Adrenal gland (tissue), 5 donors: ENCODE results near the gene LTC4S.

Experiments
- POLR2A ChIP-seq, 2 donors: fragments of 450-650 bp; IDR thresholded peaks; one replicate each; pipeline ENCODE4 v1.6.1; 2017; ENCODE audit warnings: antibody characterized with exemption in 2 of 2, mild to moderate bottlenecking in 2 of 2, moderate library complexity in 1 of 2
- TF ChIP-seq, protein P1 (sequence below), 6 experiments: fragments of 450-650 bp in 4 of 6; fragments of 200-600 bp in 2 of 6; sonication (generic) in 1 of 6; IDR thresholded peaks; 1 replicate in 5 of 6; 2 replicates in 1 of 6; pipeline versions ENCODE4 v1.5.1 to v1.8.0; 2016 to 2021; ENCODE audit warnings: antibody characterized with exemption in 6 of 6, mild to moderate bottlenecking in 2 of 6, moderate library complexity in 1 of 6
- donor health status: DM: no; HTN: no; CAD: no.

DNA sequence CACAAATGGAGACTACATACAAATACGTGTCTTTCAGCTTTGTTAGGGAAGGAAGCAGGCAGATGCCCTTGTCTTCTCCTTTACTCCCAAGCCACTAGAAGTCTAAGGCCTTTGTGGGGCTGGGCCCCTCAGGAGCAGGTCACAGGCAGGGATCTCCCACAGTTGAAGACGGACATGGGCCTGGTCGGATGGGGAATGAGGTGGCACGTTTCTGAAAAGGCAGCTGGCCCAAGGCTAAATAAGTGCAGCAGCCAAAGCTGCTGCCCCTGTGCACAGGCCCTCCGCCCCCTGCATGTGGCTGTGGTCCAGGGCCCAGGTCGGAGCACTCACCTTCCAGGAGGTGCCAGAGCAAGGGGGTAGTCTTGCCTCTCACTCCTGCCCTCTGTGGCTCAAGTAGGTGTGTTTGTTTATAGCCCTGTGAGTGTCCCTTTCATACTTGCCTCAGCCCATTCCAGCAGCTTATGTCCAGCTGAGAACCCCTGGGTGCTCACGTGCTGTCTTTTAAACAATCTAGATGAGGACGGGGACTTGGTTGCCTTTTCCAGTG, 28.7 kb downstream of the LTC4S start:
- TF ChIP-seq, protein P1, sequence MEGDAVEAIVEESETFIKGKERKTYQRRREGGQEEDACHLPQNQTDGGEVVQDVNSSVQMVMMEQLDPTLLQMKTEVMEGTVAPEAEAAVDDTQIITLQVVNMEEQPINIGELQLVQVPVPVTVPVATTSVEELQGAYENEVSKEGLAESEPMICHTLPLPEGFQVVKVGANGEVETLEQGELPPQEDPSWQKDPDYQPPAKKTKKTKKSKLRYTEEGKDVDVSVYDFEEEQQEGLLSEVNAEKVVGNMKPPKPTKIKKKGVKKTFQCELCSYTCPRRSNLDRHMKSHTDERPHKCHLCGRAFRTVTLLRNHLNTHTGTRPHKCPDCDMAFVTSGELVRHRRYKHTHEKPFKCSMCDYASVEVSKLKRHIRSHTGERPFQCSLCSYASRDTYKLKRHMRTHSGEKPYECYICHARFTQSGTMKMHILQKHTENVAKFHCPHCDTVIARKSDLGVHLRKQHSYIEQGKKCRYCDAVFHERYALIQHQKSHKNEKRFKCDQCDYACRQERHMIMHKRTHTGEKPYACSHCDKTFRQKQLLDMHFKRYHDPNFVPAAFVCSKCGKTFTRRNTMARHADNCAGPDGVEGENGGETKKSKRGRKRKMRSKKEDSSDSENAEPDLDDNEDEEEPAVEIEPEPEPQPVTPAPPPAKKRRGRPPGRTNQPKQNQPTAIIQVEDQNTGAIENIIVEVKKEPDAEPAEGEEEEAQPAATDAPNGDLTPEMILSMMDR (IDR thresholded peaks at IDR 0.05) = no peak
- peak in 1 of 2 donors; percentile 29 for TF ChIP-seq POLR2A (IDR thresholded peaks at IDR 0.05)
